Stimulated activated CD8-positive, alpha-beta memory T cell treated with anti-CD3 and anti-CD28 coated beads, Interleukin-12 subunit alpha, Interleukin-12 subunit beta, amount 100 ng/mL, for 1 hour (primary cell): Measurements from ENCODE around the gene ACSS2.
"Not testable (repeated sequence)": the region's sequence is repeated elsewhere in the genome, so short reads cannot be mapped to it uniquely, and the experiment has no call there.

Experiments used
- DNase-seq: peaks from one replicate; pipeline ENCODE4 v3.0.0-alpha.2; 2020; ENCODE audit warnings: low read depth

The ACSS2 gene

GRCh38 chr20:34873583-34874093 is 2.8 kb upstream of the ACSS2 start:
- no peak for DNase-seq

- DNase-seq: no peak
These were observed 2.2 kb upstream of the ACSS2 start for GRCh38 chr20:34874094-34874654.

- no peak for DNase-seq
These were observed 588 bp upstream of the ACSS2 start for GRCh38 chr20:34875642-34876405.

- no peak for DNase-seq
These were observed 3.9 kb downstream of the ACSS2 start for GRCh38 chr20:34880215-34880850.

- not testable (repeated sequence) for DNase-seq
These were observed 4.6 kb downstream of the ACSS2 start for GRCh38 chr20:34880971-34881370.

- no peak for DNase-seq
These were observed 5.3 kb downstream of the ACSS2 start for GRCh38 chr20:34881689-34882088.

DNA sequence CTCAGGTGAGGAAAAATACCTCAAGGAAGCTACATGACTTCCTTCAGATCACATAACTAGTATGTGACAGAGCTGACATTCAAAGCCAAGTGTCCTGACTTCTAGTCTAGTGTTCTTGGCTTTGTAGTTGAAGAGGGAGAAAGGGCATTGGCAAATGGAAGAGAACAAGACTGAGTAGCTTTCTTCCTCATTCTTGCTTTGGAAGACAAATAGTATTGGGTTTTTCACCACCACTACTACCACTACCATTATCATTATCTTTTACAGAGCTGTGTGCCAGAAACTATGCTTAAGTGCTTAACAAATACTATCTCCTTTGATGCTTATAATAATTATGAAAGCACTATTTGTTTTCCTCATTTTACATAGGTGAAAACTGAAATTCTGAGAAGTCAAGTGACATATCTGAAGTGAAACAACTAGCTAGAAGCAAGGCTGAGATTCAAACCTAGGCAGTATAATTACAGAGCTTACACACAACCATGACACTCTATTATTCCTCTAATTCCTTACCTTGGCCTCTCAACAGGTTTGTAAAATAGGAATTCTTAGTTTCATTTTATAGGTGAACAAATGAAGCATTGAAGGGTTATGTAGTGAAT is 6.8 kb downstream of the ACSS2 start:
- no peak for DNase-seq

GRCh38 chr20:34883809-34884208 is 7.4 kb downstream of the ACSS2 start:
- DNase-seq: no peak

- no peak for DNase-seq
These were observed 7.8 kb downstream of the ACSS2 start for GRCh38 chr20:34884260-34884659.

DNA sequence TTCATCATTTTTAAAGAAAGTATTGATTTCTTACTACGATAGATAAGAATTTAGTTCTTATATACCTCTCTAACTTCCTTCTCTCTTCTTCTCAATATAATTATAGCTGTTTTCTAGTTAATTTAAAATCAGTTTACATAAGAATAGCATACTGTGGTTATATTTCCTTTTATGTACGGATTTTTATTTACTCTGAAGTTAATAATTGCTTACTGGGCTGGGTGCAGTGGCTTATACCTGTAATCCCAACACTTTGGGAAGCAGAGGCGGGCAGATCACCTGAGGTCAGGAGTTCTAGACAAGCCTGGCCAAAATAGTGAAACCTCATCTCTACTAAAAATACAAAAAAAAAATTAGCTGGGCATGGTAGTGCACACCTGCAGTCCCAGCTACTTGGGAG is 9.7 kb downstream of the ACSS2 start:
- no peak for DNase-seq

- DNase-seq: no peak
These were observed 10.6 kb downstream of the ACSS2 start for GRCh38 chr20:34887023-34887422.

- DNase-seq: no peak
These were observed 12.1 kb downstream of the ACSS2 start for GRCh38 chr20:34888468-34888867.

GRCh38 chr20:34891166-34892062 is 15.0 kb downstream of the ACSS2 start:
- DNase-seq: no peak

DNA sequence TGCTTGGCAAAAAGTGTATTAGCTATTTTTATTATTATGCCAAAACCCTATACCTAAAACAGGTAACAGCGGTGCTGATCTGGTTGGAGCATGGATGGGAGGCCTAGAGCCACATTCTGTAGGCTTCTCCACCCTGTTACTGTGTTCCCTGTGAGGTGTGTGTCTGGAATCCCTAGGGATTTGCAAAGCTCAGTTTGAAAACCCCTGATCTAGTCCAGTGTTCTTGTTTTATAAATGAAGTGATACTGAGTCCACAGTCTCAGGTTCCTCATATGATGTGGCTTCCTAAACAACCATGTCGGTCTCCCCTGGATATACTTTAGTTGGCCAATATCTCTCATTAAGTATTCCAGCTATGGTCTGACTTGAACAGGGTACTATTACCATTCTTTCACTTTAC is 16.3 kb downstream of the ACSS2 start:
- no peak for DNase-seq

GRCh38 chr20:34894723-34895122 is 18.3 kb downstream of the ACSS2 start:
- no peak for DNase-seq

GRCh38 chr20:34895465-34895864 is 19.1 kb downstream of the ACSS2 start:
- no peak for DNase-seq

DNA sequence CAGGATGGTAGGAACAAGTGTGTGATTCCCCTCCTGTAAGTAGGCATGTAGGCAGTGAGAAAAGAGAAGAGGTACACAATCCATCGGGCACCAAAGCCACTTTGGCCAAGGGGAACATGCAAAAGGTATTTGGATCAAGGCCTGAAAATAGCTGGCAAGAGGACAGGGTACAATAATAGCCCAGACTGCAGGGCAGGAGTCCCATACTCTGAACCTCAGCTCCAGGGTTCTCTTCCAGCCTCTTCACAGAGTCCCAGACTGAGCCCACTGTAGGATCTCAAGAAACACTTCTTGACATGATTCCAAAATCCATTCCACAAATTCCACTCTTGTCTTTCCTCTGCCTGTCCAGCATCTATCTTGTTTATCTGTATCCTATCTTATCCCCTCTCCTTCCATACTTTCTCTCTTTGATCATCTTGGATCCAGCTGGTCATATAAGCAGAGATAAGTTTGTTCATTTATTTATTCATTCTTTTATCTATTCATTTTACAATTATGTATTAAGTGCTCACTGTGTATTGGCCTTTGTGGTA is 19.7 kb downstream of the ACSS2 start:
- DNase-seq: no peak

GRCh38 chr20:34898129-34898528 is 21.7 kb downstream of the ACSS2 start:
- DNase-seq: not testable (repeated sequence)

DNA sequence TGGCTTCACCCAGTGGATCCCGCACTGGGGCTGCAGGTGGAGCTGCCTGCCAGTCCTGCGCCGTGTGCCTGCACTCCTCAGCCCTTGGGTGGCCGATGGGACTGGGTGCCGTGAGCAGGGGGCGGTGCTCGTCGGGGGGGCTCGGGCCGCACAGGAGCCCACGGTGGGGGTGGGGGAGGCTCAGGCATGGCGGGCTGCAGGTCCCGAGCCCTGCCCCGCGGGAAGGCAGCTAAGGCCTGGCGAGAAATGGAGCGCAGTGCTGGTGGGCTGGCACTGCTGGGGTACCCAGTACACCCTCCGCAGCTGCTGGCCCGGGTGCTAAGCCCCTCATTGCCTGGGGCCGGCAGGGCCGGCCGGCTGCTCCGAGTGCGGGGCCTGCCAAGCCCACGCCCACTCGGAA is 22.3 kb downstream of the ACSS2 start:
- not testable (repeated sequence) for DNase-seq

DNA sequence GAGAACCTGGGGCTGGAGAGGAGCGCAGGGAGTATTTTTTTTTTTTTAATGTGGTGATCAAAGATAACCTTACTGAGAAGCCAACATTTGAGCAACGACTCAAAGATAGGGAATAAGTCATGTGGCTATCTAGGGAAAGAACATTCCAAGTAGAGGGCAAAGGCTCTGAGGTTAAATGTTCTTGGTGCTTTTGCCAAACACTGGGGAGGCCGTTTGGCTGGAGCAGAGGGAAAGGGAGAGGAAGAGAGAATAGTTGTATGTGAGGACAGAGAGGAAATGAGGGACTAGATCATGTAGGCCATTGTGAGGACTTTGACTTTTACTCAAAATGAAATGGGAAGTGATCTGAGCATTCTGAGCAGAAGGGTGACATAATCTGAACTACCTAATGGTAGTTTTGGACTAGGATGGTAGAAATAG is 27.8 kb downstream of the ACSS2 start:
- no peak for DNase-seq
